ENCODE measurements around the gene SMAD9.
"Not testable (repeated sequence)": the region's sequence is repeated elsewhere in the genome, so short reads cannot be mapped to it uniquely, and the experiment has no call there.

SMAD9 gene

DNA sequence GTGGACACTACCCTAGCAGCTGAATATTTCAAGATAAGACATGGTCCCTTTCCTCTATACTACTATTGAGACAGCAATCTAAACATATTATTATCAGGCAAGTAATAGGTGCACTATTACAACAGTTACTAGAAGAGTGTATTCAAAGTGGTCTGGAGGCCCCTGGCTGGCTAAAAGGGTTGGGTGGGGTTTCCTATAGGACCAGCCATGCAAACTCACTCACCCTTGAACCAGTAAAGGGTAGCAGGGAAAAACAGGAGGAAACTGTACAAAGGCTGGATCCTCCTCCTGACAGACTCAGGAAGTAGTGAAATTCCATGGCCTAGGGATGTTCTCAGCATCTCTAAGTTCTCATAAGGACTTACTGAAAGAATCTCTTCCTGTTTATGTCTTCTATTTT, 7.7 kb downstream of the SMAD9 start:
- DNase-seq (ENCODE audit: low spot score), result no peak

DNA sequence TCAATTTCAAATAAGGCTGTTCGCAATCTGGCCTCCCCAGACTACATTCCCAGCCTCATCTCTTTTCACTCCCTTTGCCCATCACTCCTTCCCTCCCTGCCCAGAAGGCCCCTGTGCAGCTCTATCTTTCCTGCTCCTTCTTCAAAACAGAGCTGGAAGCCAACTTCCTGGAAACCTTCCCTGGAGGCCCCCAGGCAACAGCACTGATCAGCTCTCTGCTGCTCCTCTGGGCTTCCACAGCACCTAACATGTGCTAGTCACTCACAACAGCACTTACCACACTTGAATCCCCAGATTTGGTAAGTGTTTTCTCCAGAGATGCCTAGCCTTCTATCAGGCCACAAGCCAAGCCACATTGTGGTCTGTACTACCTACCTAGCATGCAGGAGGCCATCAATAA, 9.5 kb downstream of the SMAD9 start:
- DNase-seq (ENCODE audit: low spot score), result no peak

DNA sequence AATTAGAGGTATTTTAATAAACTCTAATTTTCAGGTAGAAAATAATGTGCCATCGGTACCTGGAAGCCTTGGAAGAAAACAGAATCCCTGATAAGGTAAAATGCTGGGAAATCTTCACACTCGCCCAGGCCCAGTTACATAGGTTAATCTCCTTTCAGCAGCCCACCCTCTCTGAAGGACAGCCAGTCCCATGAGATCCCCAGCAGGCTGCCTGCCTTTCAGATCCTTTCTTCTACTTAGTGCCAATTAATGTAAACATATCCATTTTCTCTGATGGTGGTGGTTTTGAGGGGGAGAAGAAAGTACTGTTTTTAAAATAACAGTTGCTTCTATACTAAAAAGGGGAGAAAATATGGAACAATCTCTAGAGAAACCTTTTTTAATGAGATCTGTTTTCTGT, 12.2 kb downstream of the SMAD9 start:
- DNase-seq (ENCODE audit: low spot score), result no peak

DNA sequence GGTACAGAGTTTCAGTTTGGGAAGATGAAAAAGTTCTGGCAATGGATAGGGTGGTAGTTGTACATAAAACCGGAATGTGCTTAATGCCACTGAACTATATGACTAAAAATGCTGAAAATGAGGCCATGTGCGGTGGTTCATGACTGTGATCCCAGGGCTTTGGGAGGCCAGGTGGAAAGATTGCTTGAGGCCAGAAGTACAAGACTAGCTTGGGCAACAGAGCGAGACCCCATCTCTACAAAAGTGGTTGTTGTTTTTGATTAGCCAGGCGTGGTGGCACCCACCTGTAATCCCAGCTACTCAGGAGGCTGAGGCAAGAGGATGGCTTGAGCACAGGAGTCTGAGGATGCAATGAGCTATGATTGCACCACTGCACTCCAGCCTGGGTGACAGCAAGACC, 12.8 kb downstream of the SMAD9 start:
- DNase-seq (ENCODE audit: low spot score), result no peak

DNA sequence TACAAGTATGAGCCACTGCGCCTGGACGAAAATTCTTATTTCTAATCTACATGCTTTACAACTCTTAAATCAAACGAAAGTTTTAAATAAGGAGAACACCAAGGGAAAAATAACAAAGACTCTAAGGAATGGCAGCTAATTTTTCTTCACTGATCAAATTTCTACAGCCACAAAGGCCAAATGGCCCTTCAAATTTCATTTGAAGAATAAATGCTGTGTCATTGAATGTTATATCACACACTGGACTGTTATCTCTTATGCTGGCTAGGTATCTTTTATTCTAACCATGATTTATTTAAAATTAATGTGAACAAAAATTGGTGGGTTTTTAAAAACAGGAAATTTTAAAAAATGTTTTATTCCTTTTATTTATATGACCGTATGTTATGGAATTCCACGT, 14.1 kb downstream of the SMAD9 start:
- no peak for DNase-seq (ENCODE audit: low spot score)

DNA sequence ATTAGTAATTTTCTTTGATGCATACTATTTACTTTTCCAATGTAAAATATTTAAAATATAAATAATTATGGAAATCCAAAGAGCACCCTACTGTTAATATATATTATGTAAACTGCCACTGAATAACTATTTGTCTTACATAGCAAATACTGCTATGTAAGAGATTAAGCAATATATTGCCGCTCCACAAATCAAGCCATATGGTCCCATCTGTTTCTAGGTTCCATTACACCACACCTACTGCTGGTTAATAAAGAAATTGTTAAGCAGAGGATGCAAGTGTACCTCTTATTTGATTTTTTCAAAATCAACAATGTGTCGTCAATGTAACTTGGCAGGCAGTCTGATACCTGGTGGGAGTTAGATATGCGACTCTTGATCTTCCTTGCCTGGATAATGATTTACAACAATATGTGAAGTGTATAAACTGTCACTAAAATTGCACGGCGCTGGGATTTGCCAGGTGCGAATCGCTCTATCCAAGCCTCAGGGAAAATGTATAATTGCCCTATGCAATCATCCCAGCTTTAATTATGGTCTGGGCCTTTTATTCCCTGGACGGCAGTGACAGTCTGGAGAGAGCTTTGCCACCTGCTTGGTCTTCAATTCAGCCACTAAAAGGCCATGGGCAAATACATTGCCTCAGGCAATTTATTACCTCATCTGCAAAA, 16.0 kb downstream of the SMAD9 start:
- no peak for DNase-seq (ENCODE audit: low spot score)

DNA sequence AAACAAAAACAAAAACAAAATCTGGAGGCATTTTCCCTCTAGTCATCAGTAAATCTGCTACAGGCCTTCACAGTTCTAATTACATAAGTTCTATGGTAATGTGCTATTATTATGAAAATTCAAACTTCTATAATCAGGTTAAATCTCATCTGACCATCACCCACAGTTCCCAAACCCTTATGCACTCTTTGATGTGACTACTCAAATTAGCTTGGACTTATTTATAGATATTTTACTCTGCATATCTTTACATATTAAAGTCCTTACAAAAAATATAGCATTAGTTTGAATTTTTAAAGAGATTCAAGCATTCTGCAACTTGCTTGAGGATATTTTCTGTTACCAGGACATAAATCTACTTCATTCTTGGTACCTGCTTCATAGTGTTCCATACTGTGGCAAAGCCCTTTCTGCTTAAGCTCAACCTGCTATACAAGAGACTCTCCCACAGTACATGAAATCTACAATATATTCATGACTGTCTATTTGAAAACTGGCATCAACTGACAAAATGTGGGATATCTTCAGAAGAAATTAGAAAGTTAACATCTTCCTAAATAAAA, 22.9 kb downstream of the SMAD9 start:
- no peak for DNase-seq (ENCODE audit: low spot score)

DNA sequence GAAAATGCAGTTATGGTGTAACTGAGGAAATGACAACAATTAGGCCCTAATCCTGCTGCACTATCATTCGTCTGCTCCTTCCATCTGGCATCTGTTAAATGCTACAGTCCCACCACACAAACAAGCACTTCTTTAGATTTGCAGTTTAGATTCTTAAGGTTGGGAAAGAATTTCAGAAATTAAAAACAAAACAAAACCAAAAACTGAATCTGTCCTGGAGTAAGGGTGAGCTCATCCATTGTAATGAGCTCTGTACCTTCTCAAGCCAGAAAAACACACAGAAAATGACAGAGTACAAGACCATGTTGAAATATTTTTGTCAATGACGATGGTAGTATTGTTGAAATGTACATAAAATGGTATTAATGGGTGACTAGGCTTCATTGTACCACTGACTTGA, 28.3 kb downstream of the SMAD9 start:
- no peak for DNase-seq (ENCODE audit: low spot score)

DNA sequence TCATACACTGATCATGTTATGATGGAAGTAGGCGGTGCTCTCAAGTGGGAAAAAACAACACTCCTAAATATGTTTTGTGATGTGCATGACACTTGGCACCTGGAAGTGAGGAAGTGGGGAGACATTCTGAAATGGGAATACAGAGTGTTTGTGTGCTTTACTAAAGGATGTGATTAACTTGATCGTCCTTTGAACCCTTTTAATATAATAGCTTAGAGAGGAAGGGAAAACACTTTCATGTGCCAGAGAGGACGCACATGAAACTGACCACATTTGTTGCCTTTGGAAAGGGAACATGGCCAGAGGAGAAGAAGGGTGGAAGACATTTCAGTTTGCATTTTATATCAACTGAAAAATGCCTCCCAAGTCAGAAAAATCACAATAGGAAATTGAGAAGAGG, 31.4 kb downstream of the SMAD9 start:
- DNase-seq (ENCODE audit: low spot score), result no peak

DNA sequence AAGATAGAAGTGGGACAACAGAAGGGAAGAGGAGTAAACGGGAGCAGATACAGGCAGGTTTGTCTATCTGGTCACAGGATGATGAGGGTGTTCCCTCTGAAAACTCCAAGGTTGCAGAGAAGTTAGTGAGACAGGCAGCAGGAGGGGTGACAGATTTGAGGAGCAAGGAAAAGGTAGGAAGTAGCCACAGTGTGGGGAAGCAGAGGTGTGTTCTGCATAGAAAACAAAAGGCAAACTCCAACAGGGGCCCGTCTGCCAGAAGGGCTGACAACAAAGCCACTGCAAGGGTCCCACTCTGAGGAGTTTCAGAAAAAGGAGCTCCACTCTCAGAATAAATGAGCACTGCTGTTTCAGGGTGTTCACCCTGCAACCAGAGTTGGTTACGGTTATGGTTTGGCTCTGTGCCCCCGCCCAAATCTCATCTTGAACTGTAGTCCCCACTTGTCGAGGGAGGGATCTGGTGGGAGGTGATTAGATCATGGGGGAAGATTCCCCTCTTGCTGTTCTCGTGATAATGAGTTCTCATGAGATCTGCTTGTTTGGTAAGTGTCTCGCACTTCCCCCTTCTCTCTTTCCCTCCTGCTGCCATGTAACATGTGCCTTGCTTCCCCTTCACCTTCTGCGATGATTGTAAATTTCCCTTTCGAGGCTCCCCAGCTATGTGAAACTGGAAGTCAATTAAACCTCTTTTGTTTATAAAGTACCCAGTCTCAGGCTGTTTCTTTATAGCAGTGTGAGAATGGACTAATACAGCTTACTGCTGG, 32.1 kb downstream of the SMAD9 start:
- no peak for DNase-seq (ENCODE audit: low spot score)

DNA sequence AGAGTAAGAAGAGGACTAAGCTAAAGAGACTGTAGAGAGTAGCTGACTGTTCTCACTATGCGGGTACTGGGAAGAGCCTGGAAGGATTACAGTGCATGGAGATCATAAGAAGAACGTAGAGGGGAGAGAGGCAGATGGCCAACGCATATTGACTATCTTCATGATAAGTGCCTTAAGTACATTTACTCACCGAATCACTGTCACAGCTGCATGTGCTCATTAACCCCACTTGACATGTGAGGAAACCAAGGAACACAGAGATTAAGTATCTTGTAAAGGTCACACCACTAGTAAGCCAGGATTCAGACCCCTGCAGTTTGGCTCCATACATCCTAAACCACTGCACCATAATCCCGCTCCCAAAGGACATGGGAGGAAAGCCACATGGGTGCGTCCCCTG, 34.1 kb downstream of the SMAD9 start:
- no peak for DNase-seq (ENCODE audit: low spot score)

DNA sequence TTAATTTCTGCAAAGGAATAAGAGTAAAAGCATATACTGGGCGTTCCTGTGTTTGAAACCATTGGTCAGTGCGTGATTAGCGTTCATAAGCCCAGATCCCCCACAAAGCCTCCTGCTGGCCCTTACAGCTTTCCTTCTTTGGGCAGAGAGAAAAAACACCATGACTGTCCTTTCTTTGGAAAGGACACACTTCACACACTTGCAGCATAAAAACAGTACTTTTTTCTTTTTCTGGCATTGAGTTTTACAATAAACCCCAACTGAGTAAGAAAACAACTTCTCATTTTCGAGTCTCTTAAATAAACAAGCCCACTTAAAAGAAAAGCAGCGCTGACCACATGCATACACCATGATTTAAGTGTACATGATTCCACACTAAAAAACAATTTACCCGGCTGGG, 35.8 kb downstream of the SMAD9 start:
- DNase-seq (ENCODE audit: low spot score), result no peak

DNA sequence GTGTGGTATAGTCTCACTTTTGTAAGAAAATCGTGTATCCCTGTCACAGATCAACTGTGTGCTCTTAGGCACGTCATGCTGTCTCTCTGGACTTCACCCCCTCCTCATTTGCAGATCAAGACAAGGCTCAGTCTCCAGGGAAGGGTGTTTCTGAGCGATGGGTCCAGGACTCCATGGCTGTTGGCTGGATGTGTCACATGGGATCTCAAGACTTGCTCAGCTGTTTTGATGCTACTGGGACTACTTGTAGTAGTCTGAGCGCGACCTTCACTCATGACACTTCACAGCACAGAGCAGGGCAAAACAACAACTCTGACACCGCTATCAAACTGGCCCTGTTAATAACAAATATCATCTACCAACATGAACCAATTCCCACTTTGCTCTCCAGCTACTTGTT, 36.2 kb downstream of the SMAD9 start:
- no peak for DNase-seq (ENCODE audit: low spot score)

DNA sequence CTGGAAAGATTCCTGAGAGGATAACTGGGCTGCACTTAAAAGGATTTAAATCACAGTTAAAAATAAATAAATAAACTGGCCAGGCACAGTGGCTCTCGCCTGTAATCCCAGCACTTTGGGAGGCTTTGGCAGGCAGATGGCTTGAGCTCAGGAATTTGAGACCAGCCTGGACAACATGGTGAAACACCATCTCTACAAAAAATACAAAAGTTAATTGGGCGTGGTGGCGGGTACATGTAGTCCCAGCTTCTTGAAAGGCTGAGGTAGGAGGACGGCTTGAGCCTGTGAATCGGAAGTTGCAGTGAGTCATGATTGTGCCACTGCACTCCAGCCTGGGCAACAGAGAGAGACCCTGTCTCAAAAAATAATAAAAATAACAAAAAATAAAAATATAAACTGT, 36.6 kb downstream of the SMAD9 start:
- not testable (repeated sequence) for DNase-seq (ENCODE audit: low spot score)

DNA sequence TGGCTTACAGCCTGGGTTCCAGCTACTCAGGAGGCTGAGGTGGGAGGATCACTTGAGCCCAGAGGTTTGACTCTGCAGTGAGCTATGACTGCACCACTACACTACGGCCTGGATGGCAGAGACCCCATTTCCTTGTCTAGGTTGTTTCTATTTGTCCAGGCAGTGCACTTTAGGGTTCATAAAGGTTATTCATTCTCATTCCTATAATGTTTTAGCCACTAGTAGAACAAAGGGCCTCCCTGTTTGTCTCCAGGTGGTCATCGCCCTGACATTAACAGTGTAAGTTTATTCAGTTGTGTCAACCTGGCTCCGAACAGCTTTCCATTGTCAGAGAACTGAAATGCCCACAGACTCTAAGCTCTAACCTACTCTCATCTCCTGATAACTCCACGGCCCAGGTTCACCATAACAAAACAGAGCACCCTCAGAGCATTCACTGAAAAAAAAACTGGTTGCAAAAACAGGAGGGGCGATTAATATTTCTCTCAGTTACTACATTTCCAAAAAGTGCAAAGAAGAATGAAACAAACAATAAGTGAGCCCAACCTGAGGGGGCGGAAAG, 37.1 kb downstream of the SMAD9 start:
- DNase-seq (ENCODE audit: low spot score), result no peak

DNA sequence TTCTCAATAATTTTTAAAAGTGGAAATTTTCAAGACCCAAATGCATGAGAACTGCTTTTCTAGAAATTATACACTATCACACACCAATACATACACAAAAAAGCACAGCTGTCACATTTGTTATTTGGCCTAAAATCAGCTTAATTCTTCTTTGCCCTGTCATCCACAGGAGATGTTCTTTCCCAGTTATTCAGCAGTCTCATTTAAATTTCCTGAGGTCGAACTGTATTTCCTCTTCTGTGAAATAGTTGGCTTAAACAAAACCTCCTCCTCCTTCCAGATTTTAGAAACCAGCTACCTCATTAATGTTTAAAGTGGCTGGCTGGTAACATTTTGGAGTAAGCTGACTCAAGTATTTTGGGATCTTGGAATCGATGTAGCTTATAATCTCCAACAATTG, 39.1 kb downstream of the SMAD9 start:
- no peak for DNase-seq (ENCODE audit: low spot score)

DNA sequence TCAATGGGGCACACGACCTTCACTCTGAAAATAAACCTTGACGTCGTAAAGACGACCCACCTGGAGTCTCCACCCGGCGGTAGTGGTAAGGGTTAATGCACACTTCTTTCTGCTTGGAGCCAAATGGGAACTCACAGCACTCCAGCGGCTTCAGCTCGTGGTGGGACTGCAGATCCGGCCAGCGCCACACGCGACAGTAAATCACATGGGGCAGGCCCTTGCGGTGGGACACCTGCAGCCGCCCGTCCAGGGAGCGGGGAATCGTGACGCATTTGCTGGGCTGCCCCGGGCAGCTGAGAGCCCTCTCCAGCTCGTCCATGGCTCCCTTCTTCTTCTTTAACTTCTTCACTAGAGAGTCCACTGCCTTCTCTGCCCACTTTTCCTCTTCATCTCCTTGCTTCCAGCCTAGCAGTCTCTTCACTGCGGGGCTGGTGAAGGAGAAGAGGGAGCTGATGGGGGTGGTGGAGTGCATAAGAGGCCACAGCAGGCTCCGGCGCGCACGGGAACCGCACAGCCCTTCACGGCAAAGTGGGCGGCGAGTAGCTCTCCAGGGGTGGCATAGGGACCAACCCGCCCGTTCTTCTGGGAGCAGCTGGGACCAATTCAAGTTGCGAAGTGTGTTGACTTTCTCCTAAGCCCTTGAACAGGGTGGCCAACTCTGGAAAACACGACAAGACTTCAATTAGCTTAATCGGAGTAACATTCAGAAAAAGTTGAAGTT, 40.7 kb downstream of the SMAD9 start:
- DNase-seq (ENCODE audit: low spot score), result no peak

DNA sequence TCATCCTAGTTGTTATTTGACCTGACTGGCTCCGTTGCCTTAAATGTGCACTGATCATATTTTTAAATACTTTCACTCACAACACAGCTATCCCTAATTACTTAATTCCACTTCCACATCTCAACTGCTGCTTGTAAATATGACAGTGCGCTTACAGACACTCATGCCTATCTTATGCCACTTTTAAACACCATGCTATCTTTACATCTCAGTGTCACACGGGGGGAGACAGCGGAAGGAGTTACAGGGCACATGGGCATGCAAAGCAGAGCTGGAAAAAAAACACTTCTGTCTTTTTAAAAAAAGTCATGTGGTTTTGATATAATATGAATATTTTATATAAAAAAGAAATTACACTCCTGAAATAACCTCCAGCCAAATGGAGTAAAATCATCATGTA, 44.1 kb downstream of the SMAD9 start:
- DNase-seq (ENCODE audit: low spot score), result no peak

DNA sequence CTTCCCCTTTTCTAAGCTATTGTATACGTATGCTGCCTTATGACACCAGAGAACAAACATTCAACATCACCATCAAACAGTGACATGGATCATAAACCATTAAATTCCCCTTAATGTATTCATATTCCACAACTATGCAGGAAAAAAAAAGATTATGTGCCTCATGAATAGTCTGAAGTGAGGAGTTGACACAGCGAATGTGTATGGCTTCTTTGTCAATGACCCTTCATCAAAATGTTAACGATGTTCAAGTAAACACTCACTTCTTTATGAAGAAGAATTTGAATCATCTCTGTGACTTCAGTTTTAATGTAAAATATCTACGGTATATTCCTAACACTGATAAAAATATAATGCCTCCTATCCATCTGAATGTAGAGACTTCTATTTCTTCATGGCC, 44.6 kb downstream of the SMAD9 start:
- no peak for DNase-seq (ENCODE audit: low spot score)

DNA sequence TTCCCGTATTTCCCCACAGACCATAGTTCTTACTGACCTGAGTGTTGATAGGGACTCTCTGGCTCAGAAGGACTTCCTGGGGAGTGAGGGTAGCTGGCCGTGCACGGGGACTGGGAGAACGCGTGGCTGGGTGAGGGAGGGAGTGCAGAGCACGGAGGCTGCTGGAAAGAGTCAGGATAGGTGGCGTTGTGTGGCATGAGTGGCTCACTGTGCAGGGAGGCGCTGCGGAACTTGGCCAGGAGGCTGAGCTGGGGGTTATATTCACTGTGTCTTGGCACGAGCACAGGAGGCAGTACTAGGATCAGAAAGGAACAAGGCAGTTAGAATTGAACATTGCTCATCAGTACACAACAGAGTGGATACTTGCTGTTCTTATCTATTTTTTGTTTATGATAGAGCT, 47.4 kb downstream of the SMAD9 start:
- DNase-seq (ENCODE audit: low spot score), result no peak

DNA sequence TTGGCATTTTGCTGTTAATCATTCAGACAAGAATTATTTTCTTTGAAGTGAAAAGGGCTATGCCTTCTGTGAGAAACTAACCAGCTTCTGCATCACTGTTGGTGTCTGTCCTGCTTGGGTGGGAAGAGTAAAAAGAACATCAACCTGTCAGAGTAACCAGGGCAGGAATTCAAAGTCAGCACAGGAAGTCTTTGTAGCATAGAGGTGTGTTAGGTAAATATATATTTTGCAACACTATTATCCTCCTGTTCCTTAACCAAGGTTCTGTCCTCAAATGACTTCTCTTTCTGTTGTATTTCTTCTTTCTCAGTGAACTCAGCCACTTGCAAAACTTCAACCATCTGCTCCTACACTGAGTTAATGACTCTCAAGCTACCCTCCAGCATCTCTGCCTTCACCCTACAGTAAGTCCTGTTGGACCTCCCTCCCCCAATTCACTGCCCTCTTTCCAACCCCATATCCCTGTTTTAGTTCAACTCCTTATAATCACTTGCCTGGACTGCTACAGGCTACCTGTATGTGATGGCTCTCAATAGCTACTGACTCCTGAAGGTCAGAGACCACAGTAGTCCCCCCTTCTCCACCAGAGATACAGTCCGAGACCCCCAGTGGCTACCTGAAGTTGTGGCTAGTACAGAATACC, 49.9 kb downstream of the SMAD9 start:
- no peak for DNase-seq (ENCODE audit: low spot score)

DNA sequence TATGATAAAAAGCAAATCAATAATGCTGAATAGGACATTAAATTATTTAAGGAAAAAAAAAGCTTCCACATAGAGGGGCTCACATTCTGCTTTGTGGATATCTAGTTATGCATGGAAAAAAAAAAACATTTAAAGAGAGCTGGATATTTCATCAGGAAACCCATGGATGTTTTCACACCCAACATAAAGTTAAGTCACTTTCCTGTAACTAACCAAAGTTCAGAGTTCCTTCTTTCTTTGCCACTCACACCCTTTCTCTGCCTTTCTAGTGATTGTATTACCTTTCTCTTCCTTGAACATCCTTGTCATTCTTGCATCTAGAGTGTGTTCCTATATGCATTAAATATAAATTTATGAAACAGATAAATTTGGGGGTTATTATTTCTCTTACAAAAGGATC, 53.8 kb downstream of the SMAD9 start:
- no peak for DNase-seq (ENCODE audit: low spot score)

Data from LoVo (cell line).